M059J (cell line): ENCODE results near the gene CHST11. TPM values are rescaled to one million over a fixed set of nuclear protein-coding genes. Genes with fewer than 3 reads are reported as not detected.

Experiments
- DNase-seq: peaks from one replicate; pipeline ENCODE4 v3.0.0-alpha.2; 2012; ENCODE audit warnings: low read depth
- total RNA-seq: library from RNA; depleted of rRNA; stranded (reverse); fragments of >200 nt; shearing (Covaris generic); gene quantifications from 2 replicates; pipeline ENCODE4 v1.2.3, GENCODE V29; 2014

Gene CHST11
- total RNA-seq, 1 experiment from 2014 or later = 19.6 TPM

- DNase-seq = no peak
Measured at GRCh38 chr12:104460041-104460719, 3.4 kb downstream of the CHST11 start.

- no peak for DNase-seq
Measured at GRCh38 chr12:104460973-104461698, 4.4 kb downstream of the CHST11 start.

GRCh38 chr12:104462325-104462724, 5.6 kb downstream of the CHST11 start:
- DNase-seq = no peak

GRCh38 chr12:104462931-104463339, 6.2 kb downstream of the CHST11 start:
- no peak for DNase-seq

GRCh38 chr12:104463368-104463767, 6.6 kb downstream of the CHST11 start:
- no peak for DNase-seq

- DNase-seq = peak; percentile 35
Measured at GRCh38 chr12:104464899-104465298, 8.2 kb downstream of the CHST11 start.

GRCh38 chr12:104466709-104467345, 10.1 kb downstream of the CHST11 start:
- no peak for DNase-seq

GRCh38 chr12:104467346-104467837, 10.6 kb downstream of the CHST11 start:
- no peak for DNase-seq

- no peak for DNase-seq
Measured at GRCh38 chr12:104468371-104468770, 11.6 kb downstream of the CHST11 start.

GRCh38 chr12:104469066-104469465, 12.3 kb downstream of the CHST11 start:
- DNase-seq = no peak

- DNase-seq = no peak
Measured at GRCh38 chr12:104469523-104469922, 12.8 kb downstream of the CHST11 start.

- no peak for DNase-seq
Measured at GRCh38 chr12:104470521-104470920, 13.8 kb downstream of the CHST11 start.

GRCh38 chr12:104471336-104471735, 14.6 kb downstream of the CHST11 start:
- DNase-seq = no peak

- DNase-seq = no peak
Measured at GRCh38 chr12:104472748-104473147, 16.0 kb downstream of the CHST11 start.

- no peak for DNase-seq
Measured at GRCh38 chr12:104473374-104473983, 16.7 kb downstream of the CHST11 start.

GRCh38 chr12:104475271-104475670, 18.5 kb downstream of the CHST11 start:
- no peak for DNase-seq

- no peak for DNase-seq
Measured at GRCh38 chr12:104477510-104478390, 21.0 kb downstream of the CHST11 start.

- DNase-seq = no peak
Measured at GRCh38 chr12:104478396-104479122, 21.8 kb downstream of the CHST11 start.

- no peak for DNase-seq
Measured at GRCh38 chr12:104479123-104479662, 22.4 kb downstream of the CHST11 start.

GRCh38 chr12:104480012-104480411, 23.3 kb downstream of the CHST11 start:
- DNase-seq = no peak
